AG04450 (cell line): ENCODE data around the gene SGK1. TPM values are rescaled to one million over a fixed set of nuclear protein-coding genes. Genes with fewer than 3 reads are reported as not detected.

Experiments
- CTCF ChIA-PET: fragments of 300-600, 350-600 bp; formaldehyde crosslinking; extraction: SDS; loops from one replicate; lab custom pipeline; 2022; ENCODE audit warnings: antibody characterized with exemption, inconsistent platforms; lab: Charles Lee
- POLR2A ChIA-PET: fragments of 350-600 bp; formaldehyde crosslinking; extraction: SDS; loops from one replicate; lab custom pipeline; 2021; ENCODE audit warnings: antibody characterized with exemption, inconsistent platforms; lab: Yijun Ruan, JAX
- DNase-seq: peaks from one replicate; pipeline ENCODE4 v3.0.0-alpha.2; 2011; ENCODE audit warnings: low read depth, low spot score
- H3K27ac ChIP-seq: one replicate; pipeline ENCODE4 v1.5.1; 2012; ENCODE audit warnings: low read depth, low read length, control low read depth
- H3K27me3 ChIP-seq: one replicate; pipeline ENCODE4 v1.6.0; 2012; ENCODE audit warnings: low read length; ENCODE audit not compliant: control insufficient read depth, insufficient read depth
- H3K4me3 ChIP-seq: 2 replicates; pipeline ENCODE4 v1.5.1; 2011; ENCODE audit warnings: mild to moderate bottlenecking, low read depth, low read length, control low read depth
- H3K9me3 ChIP-seq: 2 replicates; pipeline ENCODE4 v1.5.1; 2012; ENCODE audit warnings: low read length; ENCODE audit not compliant: control insufficient read depth, insufficient read depth
- CTCF ChIP-seq: IDR thresholded peaks from 2 replicates; pipeline ENCODE4 v1.5.1; 2011; ENCODE audit warnings: low read depth, low read length, control low read depth, inconsistent platforms
- polyA plus RNA-seq: library from polyadenylated mRNA; depleted of rRNA; stranded (reverse); fragments of >200 nt; gene quantifications from 2 replicates; pipeline ENCODE4 v1.2.3, GENCODE V29; 2011

Gene SGK1
- polyA plus RNA-seq, 1 experiment = 120 TPM

DNA sequence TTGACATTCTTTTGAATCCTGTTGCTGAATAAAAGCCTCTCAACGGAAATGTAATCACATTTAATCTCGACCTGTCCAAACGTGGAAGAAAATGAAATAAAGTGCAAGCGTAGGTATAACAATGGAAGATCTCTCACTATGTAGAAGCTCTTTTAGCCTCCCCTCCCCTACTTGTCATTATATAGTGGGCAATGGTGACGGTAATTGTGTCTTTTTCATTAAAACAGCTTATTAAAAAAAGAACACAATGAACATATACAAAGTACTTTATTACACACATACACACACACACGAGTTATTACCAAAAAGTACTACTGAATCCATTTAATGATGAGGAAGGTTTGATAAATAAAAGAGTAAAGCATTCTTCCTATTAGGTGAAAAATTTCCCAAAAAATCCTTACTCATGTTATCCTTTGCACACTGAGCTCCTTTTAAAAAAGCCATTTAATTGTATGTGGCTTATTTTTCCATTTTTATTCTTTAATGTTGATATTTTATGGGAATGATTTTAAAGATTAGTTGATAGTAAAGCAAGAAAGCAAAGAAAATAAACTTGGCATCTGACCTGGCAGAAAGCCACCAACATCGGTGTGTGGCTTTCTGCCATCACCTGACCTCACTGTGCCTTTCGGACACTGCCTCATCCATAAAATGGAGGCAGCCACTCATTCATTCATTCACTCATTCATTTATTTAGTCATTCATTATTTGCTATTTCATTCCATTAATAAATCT is 493 bp upstream of the SGK1 start:
- TF ChIP-seq CTCF = no peak
- H3K4me3 ChIP-seq = no peak overlapping the region; the same call in 1 of the 2 replicates
- POLR2A ChIA-PET = interaction anchor here (0.9 to 1.2 kb wide), 4 partner anchors 23 to 591 kb away, joined by 3 to 4 read pairs (median 3); no protein-coding TSS in a partner anchor

DNA sequence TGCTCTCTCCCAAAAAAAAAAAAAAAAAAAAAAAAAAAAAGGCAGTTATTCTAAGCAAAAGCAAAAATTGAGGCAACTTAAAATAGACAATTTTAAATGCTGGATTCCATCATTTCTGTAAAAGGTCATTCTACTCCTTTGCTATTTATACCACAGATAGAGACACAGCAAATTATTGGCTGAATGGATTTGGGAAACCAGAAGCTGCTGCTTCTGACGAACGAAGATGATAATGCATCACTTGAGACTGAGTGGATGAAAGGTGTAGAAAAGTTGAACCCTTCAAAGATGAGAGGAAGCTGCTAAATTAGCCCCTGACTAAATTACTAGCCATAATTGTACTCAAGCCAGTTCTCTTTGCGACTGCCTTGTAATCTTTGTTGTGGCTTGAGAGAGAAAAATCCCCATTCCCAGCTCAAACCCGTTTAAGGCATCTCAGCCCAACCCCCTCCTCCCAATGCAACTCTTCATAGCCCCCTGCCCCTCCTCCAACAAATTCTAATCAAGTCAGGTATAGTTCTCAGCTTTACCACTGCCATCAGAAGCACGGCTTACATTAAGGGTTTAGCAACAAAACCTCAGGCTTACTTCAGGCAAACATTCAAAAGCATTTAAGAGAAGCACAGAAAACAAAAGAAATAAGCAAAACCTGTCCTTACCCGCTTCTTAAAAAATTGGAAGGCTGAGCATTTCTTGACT is 1.0 kb downstream of the SGK1 start:
- no peak for TF ChIP-seq CTCF
- Histone ChIP-seq H3K27ac (no peak overlapping the region), H3K4me3 (peak overlapping the region; percentile 72), H3K27me3 (no peaks in the 10 kb centered on the region), H3K9me3 (no peaks in the 10 kb centered on the region)
- CTCF ChIA-PET = interaction anchor here (1.0 kb wide), 1 partner anchor 306 kb away, joined by 4 read pairs; no protein-coding TSS in a partner anchor
- no peak for DNase-seq
- POLR2A ChIA-PET = interaction anchor here (0.6 to 1.0 kb wide), 2 partner anchors 13 to 151 kb away, joined by 3 read pairs; no protein-coding TSS in a partner anchor

More for the DNA sequence above, 493 bp upstream of the SGK1 start:
- no peak for DNase-seq
- no peak overlapping the region for H3K27ac ChIP-seq
- CTCF ChIA-PET = interaction anchor here (0.6 to 1.3 kb wide), 8 partner anchors 10 to 622 kb away, joined by 3 to 8 read pairs (median 4); no protein-coding TSS in a partner anchor
- H3K9me3 ChIP-seq = no peaks in the 10 kb centered on the region
- no peaks in the 10 kb centered on the region for H3K27me3 ChIP-seq

GRCh38 chr6:134315974-134316441 is 1.9 kb downstream of the SGK1 start:
- H3K4me3 ChIP-seq = no peak overlapping the region
- no peaks in the 10 kb centered on the region for H3K27me3 ChIP-seq
- CTCF ChIA-PET = interaction anchor here (0.7 kb wide), 1 partner anchor 129 kb away, joined by 6 read pairs; no protein-coding TSS in a partner anchor
- POLR2A ChIA-PET = no interaction called here
- no peak overlapping the region for H3K27ac ChIP-seq
- no peaks in the 10 kb centered on the region for H3K9me3 ChIP-seq
- no peak for DNase-seq
- no peak for TF ChIP-seq CTCF

- no peak for TF ChIP-seq CTCF
- Histone ChIP-seq H3K4me3 (no peak overlapping the region), H3K9me3 (no peaks in the 10 kb centered on the region), H3K27me3 (no peaks in the 10 kb centered on the region), H3K27ac (no peak overlapping the region)
- CTCF ChIA-PET = interaction anchor here (0.7 kb wide), 1 partner anchor 129 kb away, joined by 6 read pairs; no protein-coding TSS in a partner anchor
- DNase-seq = no peak
- POLR2A ChIA-PET = no interaction called here
These were observed 2.7 kb downstream of the SGK1 start for GRCh38 chr6:134315189-134315588.
